HepG2 (cell line): ENCODE data around the gene MRPS11. TPM values are rescaled to one million over a fixed set of nuclear protein-coding genes. Genes with fewer than 3 reads are reported as not detected.

ENCODE experiments used
- CENPX ChIP-seq: sonication (generic); formaldehyde crosslinking; IDR thresholded peaks from 2 replicates; pipeline ENCODE4 v1.9.0; 2021; ENCODE audit warnings: mild to moderate bottlenecking, missing genetic modification reagents, moderate library complexity
- LBX2 ChIP-seq: sonication (generic); formaldehyde crosslinking; IDR thresholded peaks from 2 replicates; pipeline ENCODE4 v1.5.0; 2020; ENCODE audit warnings: missing genetic modification reagents, mild to moderate bottlenecking, borderline replicate concordance
- PPARG ChIP-seq: conservative IDR thresholded peaks from 2 replicates; pipeline ENCODE4 v1.6.1; 2016; ENCODE audit warnings: missing biosample characterization, missing genetic modification reagents
- REPIN1 ChIP-seq: sonication (generic); formaldehyde crosslinking; IDR thresholded peaks from 2 replicates; pipeline ENCODE4 v1.8.0; 2022; ENCODE audit warnings: missing genetic modification reagents, low read depth, mild to moderate bottlenecking, borderline replicate concordance
- SETDB1 ChIP-seq: sonication (generic); formaldehyde crosslinking; IDR thresholded peaks from 2 replicates; pipeline ENCODE4 v1.5.1; 2020; ENCODE audit warnings: missing genetic modification reagents, mild to moderate bottlenecking, borderline replicate concordance
- SP1 ChIP-seq, 2 experiments: fragments of 450-650 bp in 1 of 2; sonication (generic) in 1 of 2; formaldehyde crosslinking in 1 of 2; IDR thresholded peaks; 2 replicates each; pipeline versions ENCODE4 v1.4.0 to v1.6.1; 2016 to 2020; ENCODE audit warnings: missing genetic modification reagents in 1 of 2
- TBP ChIP-seq: sonication (generic); formaldehyde crosslinking; IDR thresholded peaks from 2 replicates; pipeline ENCODE4 v1.5.0; 2020; ENCODE audit warnings: missing genetic modification reagents
- TEAD2 ChIP-seq: sonication (generic); formaldehyde crosslinking; IDR thresholded peaks from 2 replicates; pipeline ENCODE4 v1.9.0; 2021; ENCODE audit warnings: missing genetic modification reagents
- THRA ChIP-seq: sonication (generic); formaldehyde crosslinking; IDR thresholded peaks from 2 replicates; pipeline ENCODE4 v1.4.0; 2020; ENCODE audit warnings: missing genetic modification reagents, borderline replicate concordance
- ZBTB14 ChIP-seq: sonication (generic); formaldehyde crosslinking; IDR thresholded peaks from 2 replicates; pipeline ENCODE4 v1.4.0; 2020; ENCODE audit warnings: missing genetic modification reagents
- ZBTB46 ChIP-seq: sonication (generic); formaldehyde crosslinking; IDR thresholded peaks from 2 replicates; pipeline ENCODE4 v1.4.0; 2020; ENCODE audit warnings: mild to moderate bottlenecking, missing genetic modification reagents, borderline replicate concordance
- ZNF577 ChIP-seq: sonication (generic); formaldehyde crosslinking; IDR thresholded peaks from 2 replicates; pipeline ENCODE4 v1.4.0; 2020; ENCODE audit warnings: mild to moderate bottlenecking, low read depth, missing genetic modification reagents, borderline replicate concordance
- ZNF614 ChIP-seq: IDR thresholded peaks from 2 replicates; pipeline ENCODE4 v1.6.1; 2018; ENCODE audit warnings: missing biosample characterization, missing genetic modification reagents, inconsistent platforms, borderline replicate concordance
- ZNF746 ChIP-seq: sonication (generic); formaldehyde crosslinking; IDR thresholded peaks from 2 replicates; pipeline ENCODE4 v1.8.0; 2022; ENCODE audit warnings: mild to moderate bottlenecking, missing genetic modification reagents
- ZNF776 ChIP-seq: sonication (generic); formaldehyde crosslinking; IDR thresholded peaks from 2 replicates; pipeline ENCODE4 v1.4.0; 2020; ENCODE audit warnings: mild to moderate bottlenecking, missing genetic modification reagents
- polyA plus RNA-seq, 8 experiments: library from polyadenylated mRNA; depleted of rRNA in 3 of 8; stranded (reverse) in 7 of 8; unstranded in 1 of 8; fragments of >200 nt; fragmentation: Illumina TruSeq in 4 of 8; extraction: Trizol in 4 of 8; gene quantifications; 2 replicates each; pipeline versions ENCODE4 v1.2.1 to v1.2.3, GENCODE V29; 2011 to 2016; ENCODE audit warnings: low read depth in 4 of 8, missing spikeins in 1 of 8, mixed read lengths in 1 of 8; ENCODE audit not compliant: insufficient read depth in 1 of 8
- total RNA-seq, 5 experiments: library from RNA; depleted of rRNA; stranded (reverse); fragments of >200 nt; fragmentation: Illumina TruSeq; extraction: Trizol; gene quantifications; 2 replicates each; pipeline ENCODE4 v1.2.3, GENCODE V29; 2016; ENCODE audit warnings: low read depth in 1 of 5

MRPS11 gene
- total and polyA plus RNA-seq, 2 of the 13 experiments (the other 11 are each of a cell fraction or from before 2014, with no cell fraction given) = 50.1 to 72.7 TPM

- TF ChIP-seq ZBTB46 (CRISPR knock-in tag) (no peak), PPARG (peak; percentile 68), LBX2 (CRISPR knock-in tag) (no peak), SP1 (IDR thresholded peaks at IDR 0.05) (no peak), SP1 (CRISPR knock-in tag; IDR thresholded peaks at IDR 0.05) (no peak), REPIN1 (CRISPR knock-in tag) (no peak), TEAD2 (CRISPR knock-in tag) (no peak), CENPX (CRISPR knock-in tag) (no peak), SETDB1 (CRISPR knock-in tag) (no peak), ZNF746 (CRISPR knock-in tag) (no peak), TBP (no peak), THRA (peak; percentile 94), ZNF577 (CRISPR knock-in tag) (no peak), ZNF614 (CRISPR knock-in tag) (peak; percentile 70; the same call in 1 of the 2 replicates), ZBTB14 (CRISPR knock-in tag) (no peak), ZNF776 (CRISPR knock-in tag) (no peak)
These were observed 1.8 kb upstream of the MRPS11 start (continued) for GRCh38 chr15:88465633-88466224.
